ENCODE results near the gene LRP1-AS.
A peak's percentile ranks its signal among the peaks of the same experiment; 100 is the strongest.

The LRP1-AS gene

GRCh38 chr12:57146961-57147944, at the start of gene LRP1-AS:
TSS of gene LRP1-AS (minus strand) at chr12:57147619.
- no peak for DNase-seq

DNA sequence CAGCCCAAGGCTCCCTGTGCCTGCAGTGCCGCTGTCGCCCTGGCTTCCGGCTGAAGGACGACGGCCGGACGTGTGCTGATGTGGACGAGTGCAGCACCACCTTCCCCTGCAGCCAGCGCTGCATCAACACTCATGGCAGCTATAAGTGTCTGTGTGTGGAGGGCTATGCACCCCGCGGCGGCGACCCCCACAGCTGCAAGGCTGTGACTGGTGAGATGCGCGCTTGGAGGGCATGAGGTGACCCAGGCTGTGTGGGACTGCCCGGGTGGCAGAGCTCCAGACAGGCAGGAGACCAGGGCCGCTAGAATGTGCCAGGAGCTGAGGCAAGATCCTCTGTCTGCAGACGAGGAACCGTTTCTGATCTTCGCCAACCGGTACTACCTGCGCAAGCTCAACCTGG, 49.5 kb upstream of the LRP1-AS start:
- no peak for DNase-seq

DNA sequence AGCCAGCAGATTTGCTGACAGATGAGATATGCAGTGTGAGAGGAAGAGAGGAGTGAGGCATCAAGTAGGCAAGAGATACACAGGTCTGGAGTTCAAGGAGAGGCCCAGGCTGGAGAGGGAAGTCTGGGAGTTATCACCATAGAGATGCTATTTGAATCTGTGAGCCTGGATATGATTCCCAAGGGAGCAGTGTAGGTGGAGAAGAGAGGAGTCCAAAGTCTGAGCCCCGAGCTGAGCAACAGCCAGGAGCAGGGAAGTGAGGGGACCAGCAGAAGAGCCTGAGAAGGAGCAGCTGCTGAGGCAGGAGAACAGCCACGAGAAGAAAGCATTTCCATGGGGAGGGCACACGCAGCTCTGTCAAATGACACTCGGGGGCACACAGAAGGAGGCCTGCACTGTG, 49.0 kb upstream of the LRP1-AS start:
- no peak for DNase-seq

GRCh38 chr12:57195611-57196371, 48.4 kb upstream of the LRP1-AS start:
- no peak for DNase-seq

- DNase-seq: no peak
These were observed 47.8 kb upstream of the LRP1-AS start for GRCh38 chr12:57195186-57195585.

DNA sequence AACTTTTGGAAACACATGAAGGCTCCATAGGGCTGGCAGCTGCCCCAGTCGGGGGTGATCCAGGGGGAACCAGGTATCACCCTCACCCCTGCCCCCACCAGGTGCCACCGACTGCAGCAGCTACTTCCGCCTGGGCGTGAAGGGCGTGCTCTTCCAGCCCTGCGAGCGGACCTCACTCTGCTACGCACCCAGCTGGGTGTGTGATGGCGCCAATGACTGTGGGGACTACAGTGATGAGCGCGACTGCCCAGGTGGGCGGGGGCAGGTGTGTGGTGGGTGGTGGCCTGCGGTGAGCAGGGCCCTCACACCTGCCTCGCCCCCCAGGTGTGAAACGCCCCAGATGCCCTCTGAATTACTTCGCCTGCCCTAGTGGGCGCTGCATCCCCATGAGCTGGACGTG, 46.8 kb upstream of the LRP1-AS start:
- DNase-seq: no peak

GRCh38 chr12:57193706-57194245, 46.4 kb upstream of the LRP1-AS start:
- no peak for DNase-seq

- DNase-seq: no peak
These were observed 45.5 kb upstream of the LRP1-AS start for GRCh38 chr12:57192920-57193319.

- DNase-seq: no peak
These were observed 44.0 kb upstream of the LRP1-AS start for GRCh38 chr12:57191410-57191809.

DNA sequence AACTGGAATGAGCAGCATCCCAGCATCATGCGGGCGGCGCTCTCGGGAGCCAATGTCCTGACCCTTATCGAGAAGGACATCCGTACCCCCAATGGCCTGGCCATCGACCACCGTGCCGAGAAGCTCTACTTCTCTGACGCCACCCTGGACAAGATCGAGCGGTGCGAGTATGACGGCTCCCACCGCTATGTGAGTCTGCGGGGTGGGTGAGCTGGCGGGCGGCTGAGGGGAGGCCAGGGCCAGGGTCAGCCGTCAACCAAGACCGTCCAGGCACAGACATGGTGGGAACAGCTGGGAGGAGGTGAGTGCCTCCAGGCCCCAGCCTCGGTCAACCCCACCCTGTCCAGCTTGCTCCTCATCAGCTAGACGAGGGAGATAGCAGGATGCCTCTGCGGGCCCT, 43.4 kb upstream of the LRP1-AS start:
- no peak for DNase-seq

DNA sequence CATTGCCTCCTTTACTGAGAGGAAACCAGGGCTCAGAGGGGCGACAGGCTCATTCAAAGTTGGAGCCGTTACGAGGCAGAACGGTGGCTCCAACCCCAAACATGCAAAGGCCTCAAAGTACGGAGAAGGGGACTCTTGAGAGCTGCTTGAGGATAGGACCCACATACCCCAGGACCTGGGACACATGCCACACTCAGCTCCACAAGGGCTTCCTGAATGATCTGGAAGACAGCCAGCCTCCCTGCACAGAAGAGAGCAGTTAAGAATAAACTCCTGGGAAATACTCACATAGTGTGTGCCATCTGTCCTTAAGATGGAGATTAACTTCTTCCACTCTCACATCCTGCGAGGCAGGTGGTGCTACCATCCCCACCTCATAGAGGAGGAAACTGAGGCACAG, 42.6 kb upstream of the LRP1-AS start:
- no peak for DNase-seq

DNA sequence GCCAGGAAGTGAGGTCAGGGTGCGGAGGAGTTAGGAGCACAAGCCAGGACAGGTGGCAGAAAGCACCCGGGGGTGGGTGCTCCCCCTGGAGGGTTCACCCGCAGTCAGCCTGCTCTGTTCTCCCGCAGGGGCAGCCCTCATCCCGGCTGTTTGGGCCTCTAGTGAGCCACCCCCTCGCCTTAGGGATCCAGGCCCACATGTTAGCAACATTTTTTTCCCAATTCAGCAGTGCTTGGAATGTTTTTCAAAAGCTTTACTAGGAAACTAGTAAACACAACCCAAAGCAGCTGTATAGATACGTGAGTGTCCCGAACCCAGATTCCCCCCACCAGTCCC, 40.6 kb upstream of the LRP1-AS start:
- DNase-seq: no peak

DNA sequence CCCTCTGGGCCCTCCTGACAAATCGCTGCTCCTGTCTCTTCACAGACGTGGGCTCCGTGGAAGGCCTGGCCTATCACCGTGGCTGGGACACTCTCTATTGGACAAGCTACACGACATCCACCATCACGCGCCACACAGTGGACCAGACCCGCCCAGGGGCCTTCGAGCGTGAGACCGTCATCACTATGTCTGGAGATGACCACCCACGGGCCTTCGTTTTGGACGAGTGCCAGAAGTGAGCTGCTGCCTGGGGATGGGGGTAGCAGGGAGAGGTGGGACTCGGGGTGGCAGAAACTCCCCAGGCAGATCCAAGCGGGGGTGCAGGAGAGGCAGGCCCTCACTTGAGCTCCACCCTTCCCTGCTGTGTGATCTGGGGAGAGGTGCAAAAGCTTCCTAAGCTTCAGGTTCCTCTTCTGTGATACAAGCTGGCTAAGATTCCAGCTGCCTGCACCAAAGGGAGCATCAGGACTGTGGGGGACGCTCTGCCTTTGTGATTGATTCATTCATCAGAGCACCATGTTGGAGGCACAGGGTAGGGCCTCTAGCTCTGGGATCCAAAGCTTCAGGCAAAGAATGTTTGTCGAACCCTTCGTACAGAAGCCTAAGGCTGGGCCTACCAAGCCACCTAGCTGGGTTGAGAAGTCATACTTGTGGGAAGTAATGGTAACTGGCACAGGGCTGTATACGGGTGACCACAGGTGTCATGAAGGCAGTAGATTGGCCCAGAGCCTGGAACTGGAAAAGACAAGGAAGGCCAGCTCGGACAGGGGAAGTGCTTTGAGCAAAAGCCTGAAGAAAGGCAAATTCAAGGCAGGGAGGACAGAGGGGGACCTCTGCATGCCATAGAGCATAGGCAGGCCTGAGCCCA, 40.0 kb upstream of the LRP1-AS start:
- no peak for DNase-seq

DNA sequence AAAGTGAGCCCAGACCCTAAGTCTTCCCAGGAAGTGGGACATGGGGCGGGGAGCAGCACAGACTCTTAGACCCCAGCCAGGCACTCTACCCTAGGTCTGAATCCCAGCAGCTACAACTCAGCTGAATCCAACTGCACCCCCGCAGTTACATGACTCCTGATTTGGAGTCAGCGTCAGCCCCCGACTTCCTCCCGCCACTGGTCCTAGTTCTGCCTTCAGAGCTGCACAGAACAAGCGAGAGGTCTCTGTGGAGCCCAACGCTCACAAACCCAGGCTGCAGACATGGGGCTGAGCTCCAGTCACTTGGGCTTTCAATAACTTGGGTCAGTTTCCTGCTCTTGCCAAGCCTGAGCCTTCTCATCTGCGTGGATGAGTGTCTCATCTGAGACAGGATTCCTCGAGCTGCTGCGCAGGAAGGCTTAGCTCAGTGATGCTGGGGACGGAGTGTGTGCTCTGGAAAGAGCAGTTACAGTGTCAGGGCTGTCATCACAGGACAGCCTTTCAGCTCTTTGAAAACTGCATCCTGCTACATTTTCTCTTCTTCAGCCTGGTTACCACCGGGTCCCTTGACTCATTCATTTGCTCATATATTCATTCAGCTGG, 38.6 kb upstream of the LRP1-AS start:
- DNase-seq: no peak

GRCh38 chr12:57185403-57185802, 38.0 kb upstream of the LRP1-AS start:
- DNase-seq: no peak

GRCh38 chr12:57183939-57184725, 36.7 kb upstream of the LRP1-AS start:
- DNase-seq: no peak

GRCh38 chr12:57182918-57183575, 35.6 kb upstream of the LRP1-AS start:
- peak; percentile 48 for DNase-seq

GRCh38 chr12:57181561-57182155, 34.2 kb upstream of the LRP1-AS start:
- no peak for DNase-seq

DNA sequence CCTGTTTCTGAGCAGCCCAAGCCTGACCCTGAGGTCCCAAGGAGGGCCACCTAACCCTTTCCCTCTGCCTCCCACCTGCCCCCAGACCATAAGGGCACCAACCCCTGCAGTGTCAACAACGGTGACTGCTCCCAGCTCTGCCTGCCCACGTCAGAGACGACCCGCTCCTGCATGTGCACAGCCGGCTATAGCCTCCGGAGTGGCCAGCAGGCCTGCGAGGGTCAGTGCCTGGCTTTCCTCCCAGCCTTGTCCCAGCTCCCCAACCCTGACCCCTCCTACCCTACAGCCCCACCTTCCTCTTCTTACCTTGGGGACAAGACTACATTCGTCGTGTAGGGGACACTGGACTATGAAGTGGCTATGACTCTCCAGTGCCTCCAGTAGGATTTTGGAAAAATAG, 33.7 kb upstream of the LRP1-AS start:
- no peak for DNase-seq

DNA sequence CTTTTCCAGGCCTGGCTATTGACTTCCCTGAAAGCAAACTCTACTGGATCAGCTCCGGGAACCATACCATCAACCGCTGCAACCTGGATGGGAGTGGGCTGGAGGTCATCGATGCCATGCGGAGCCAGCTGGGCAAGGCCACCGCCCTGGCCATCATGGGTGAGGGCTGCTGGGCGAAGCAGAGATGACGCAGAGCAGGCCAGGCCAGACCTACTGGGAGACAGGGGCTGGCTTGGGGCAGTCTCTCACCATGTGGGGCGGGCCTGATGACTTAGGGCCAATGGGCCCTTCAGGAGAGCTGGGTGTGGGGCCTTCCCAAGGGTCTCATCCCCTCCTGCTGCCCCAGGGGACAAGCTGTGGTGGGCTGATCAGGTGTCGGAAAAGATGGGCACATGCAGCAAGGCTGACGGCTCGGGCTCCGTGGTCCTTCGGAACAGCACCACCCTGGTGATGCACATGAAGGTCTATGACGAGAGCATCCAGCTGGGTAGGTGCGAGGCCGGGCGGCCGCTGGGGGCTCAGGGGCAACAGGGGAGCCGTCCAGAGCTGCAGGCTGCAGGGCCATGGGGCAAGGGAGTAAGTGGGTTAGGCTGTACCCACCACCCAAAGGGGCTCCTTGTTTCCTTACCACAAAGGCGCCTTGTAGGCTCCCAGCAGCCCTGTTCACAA, 33.0 kb upstream of the LRP1-AS start:
- no peak for DNase-seq
